GM19438 (cell line): ENCODE results near the gene CST4.
"Not testable (repeated sequence)": the region's sequence is repeated elsewhere in the genome, so short reads cannot be mapped to it uniquely, and the experiment has no call there.

ENCODE experiments used
- ATAC-seq: cut with Tn5 transposase; IDR thresholded peaks from one replicate; pipeline ENCODE4 v1.9.1; 2021; ENCODE audit warnings: low read depth; ENCODE audit not compliant: unreplicated experiment

Gene CST4

GRCh38 chr20:23645575-23645974 lies 43.3 kb downstream of the CST4 start:
- ATAC-seq: no peak

GRCh38 chr20:23644164-23644563 lies 44.7 kb downstream of the CST4 start:
- ATAC-seq: no peak

GRCh38 chr20:23643659-23644058 lies 45.2 kb downstream of the CST4 start:
- no peak for ATAC-seq

- ATAC-seq: no peak
Measured at GRCh38 chr20:23641936-23642751, 46.7 kb downstream of the CST4 start.

- no peak for ATAC-seq
Measured at GRCh38 chr20:23640671-23641667, 47.9 kb downstream of the CST4 start.

- ATAC-seq: no peak
Measured at GRCh38 chr20:23640018-23640601, 48.7 kb downstream of the CST4 start.

- no peak for ATAC-seq
Measured at GRCh38 chr20:23639490-23639958, 49.3 kb downstream of the CST4 start.

- no peak for ATAC-seq
Measured at GRCh38 chr20:23638309-23638708, 50.5 kb downstream of the CST4 start.

GRCh38 chr20:23637282-23638221 lies 51.3 kb downstream of the CST4 start, which contains the start of gene CST3:
CST3 (minus strand) TSS chr20:23637955; CDS start chr20:23637862, 93 bp downstream.
- peak; percentile 53 for ATAC-seq

- no peak for ATAC-seq
Measured at GRCh38 chr20:23636908-23637281, 51.9 kb downstream of the CST4 start.

- ATAC-seq: no peak
Measured at GRCh38 chr20:23636182-23636907, 52.5 kb downstream of the CST4 start.

GRCh38 chr20:23635768-23636090 lies 53.1 kb downstream of the CST4 start:
- ATAC-seq: not testable (repeated sequence)
